Lower leg skin (tissue), 3 donors: ENCODE measurements around the gene LSMEM2.

ENCODE experiments used
- POLR2A ChIP-seq, 2 donors: fragments of 450-650 bp; IDR thresholded peaks; one replicate each; pipeline ENCODE4 v1.6.1; 2016 to 2017; ENCODE audit warnings: antibody characterized with exemption in 2 of 2, mild to moderate bottlenecking in 1 of 2, moderate library complexity in 1 of 2
- TF ChIP-seq, protein P1 (sequence below), 3 donors: fragments of 450-650 bp; IDR thresholded peaks; one replicate each; pipeline ENCODE4 v1.5.1; 2016; ENCODE audit warnings: antibody characterized with exemption in 3 of 3, mild to moderate bottlenecking in 3 of 3, moderate library complexity in 2 of 3

DNA sequence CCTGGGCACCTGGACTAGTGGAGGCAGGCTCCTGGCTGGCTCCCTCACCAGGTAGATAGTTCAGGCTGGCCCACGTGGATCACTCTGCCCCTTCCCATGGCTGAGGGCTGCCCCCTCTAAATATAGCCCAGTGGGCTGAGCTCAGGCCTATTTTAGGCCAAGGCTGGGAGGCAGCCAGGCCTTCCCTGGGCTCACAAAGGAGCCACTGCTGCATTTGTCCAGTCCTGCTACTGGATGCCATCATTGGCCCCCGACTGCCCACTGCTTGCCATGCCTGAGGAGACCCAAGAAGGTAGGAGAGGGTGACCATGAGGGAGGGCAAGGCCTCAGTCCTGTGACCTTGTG, at the start of gene LSMEM2:
- TF ChIP-seq, protein P1, sequence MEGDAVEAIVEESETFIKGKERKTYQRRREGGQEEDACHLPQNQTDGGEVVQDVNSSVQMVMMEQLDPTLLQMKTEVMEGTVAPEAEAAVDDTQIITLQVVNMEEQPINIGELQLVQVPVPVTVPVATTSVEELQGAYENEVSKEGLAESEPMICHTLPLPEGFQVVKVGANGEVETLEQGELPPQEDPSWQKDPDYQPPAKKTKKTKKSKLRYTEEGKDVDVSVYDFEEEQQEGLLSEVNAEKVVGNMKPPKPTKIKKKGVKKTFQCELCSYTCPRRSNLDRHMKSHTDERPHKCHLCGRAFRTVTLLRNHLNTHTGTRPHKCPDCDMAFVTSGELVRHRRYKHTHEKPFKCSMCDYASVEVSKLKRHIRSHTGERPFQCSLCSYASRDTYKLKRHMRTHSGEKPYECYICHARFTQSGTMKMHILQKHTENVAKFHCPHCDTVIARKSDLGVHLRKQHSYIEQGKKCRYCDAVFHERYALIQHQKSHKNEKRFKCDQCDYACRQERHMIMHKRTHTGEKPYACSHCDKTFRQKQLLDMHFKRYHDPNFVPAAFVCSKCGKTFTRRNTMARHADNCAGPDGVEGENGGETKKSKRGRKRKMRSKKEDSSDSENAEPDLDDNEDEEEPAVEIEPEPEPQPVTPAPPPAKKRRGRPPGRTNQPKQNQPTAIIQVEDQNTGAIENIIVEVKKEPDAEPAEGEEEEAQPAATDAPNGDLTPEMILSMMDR (IDR thresholded peaks at IDR 0.05), result no peak
- no peak for TF ChIP-seq POLR2A (IDR thresholded peaks at IDR 0.05)
